22Rv1 (cell line): ENCODE measurements around the gene PITRM1.

Experiments
- H3K27ac ChIP-seq: fragments of 450-650 bp; 2 replicates; pipeline ENCODE4 v1.5.1; 2017
- ZFX ChIP-seq: fragments of 450-650 bp; IDR thresholded peaks from 2 replicates; pipeline ENCODE4 v1.6.1; 2017; ENCODE audit warnings: antibody characterized with exemption, borderline replicate concordance
- TF ChIP-seq, protein P1 (sequence below): fragments of 450-650 bp; IDR thresholded peaks from 2 replicates; pipeline ENCODE4 v1.5.1; 2017; ENCODE audit warnings: mild to moderate bottlenecking

PITRM1 gene

DNA sequence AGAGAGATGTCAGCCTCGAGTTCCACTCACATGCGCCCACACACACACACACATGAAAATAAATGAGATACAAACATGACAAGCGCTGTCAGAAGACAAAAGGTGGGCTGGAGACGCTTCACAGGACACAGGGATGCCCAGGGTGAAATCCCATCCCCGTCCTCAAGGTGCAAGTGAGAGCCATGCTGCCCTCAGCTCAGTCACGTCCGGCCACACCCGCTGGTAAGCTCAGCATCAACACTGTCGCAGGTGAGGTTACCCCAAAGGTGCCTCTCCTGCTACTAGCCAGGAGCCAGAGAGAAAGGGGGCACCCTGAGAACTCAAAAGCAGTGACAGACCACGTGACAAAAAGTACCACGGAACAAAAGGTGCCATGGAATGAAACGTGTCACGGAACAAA, 22.2 kb downstream of the PITRM1 start:
- TF ChIP-seq, protein P1, sequence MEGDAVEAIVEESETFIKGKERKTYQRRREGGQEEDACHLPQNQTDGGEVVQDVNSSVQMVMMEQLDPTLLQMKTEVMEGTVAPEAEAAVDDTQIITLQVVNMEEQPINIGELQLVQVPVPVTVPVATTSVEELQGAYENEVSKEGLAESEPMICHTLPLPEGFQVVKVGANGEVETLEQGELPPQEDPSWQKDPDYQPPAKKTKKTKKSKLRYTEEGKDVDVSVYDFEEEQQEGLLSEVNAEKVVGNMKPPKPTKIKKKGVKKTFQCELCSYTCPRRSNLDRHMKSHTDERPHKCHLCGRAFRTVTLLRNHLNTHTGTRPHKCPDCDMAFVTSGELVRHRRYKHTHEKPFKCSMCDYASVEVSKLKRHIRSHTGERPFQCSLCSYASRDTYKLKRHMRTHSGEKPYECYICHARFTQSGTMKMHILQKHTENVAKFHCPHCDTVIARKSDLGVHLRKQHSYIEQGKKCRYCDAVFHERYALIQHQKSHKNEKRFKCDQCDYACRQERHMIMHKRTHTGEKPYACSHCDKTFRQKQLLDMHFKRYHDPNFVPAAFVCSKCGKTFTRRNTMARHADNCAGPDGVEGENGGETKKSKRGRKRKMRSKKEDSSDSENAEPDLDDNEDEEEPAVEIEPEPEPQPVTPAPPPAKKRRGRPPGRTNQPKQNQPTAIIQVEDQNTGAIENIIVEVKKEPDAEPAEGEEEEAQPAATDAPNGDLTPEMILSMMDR: no peak
- TF ChIP-seq ZFX: no peak
- no peak overlapping the region for H3K27ac ChIP-seq

DNA sequence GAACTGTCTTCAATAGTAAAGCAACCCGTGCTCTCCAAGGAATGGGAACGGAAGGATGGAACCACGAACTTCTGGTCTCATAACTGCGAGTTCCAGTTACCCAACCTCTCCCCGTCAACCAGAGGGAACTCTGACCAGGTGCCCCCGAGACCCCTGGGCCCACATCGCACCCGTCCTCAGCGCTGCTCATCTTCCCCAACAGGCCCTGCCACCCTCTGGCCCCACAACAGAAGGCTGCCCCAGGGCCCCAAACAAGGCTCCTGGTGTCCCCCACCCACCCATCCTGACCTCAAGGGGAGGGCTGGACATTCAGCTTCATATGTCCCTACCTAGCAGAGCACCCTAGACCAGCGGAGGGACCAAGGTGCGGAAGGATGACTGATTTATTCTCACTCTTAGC, 22.7 kb downstream of the PITRM1 start:
- H3K27ac ChIP-seq: no peak overlapping the region
- TF ChIP-seq, protein P1: no peak
- no peak for TF ChIP-seq ZFX

DNA sequence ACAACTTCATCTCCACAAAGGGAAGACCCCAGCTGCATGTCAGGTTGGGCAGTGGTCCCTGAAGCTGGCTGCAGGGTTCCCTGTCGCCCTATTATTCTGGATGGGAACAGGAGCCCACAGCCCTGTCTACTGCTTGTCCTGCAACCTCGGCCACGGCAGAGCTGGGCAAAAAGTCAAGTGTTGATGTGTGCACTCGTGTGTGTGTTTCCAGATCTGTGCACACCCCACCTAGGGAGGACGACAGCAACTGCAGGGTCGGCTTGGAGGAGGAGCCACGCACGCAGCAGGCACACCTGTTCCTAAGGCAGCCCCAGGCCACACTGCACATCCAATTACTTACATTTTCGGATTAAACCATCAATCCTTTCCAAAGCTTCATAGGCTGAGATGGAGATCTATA, 23.6 kb downstream of the PITRM1 start:
- TF ChIP-seq ZFX: no peak
- TF ChIP-seq, protein P1: no peak
- no peak overlapping the region for H3K27ac ChIP-seq

DNA sequence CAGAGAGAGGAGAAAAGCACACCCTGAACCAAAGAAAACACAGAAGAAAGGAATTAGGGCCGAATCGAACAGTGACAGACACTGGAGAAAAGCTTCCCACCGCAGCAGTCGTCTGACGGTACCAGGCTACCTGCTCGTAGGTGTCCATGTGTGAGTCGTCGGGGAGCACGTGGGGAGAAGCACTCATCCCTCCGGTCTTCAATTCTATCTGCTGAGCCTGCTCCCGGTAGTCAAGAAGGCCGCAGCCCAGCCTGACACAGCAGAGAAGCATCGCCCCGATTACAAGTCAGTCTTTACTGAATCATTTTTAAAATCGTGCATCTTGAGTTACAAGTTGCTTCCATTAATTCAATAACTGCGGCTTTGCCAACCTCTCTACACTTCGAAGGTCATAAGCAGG, 24.5 kb downstream of the PITRM1 start:
- no peak for TF ChIP-seq ZFX
- TF ChIP-seq, protein P1: no peak
- no peak overlapping the region for H3K27ac ChIP-seq

DNA sequence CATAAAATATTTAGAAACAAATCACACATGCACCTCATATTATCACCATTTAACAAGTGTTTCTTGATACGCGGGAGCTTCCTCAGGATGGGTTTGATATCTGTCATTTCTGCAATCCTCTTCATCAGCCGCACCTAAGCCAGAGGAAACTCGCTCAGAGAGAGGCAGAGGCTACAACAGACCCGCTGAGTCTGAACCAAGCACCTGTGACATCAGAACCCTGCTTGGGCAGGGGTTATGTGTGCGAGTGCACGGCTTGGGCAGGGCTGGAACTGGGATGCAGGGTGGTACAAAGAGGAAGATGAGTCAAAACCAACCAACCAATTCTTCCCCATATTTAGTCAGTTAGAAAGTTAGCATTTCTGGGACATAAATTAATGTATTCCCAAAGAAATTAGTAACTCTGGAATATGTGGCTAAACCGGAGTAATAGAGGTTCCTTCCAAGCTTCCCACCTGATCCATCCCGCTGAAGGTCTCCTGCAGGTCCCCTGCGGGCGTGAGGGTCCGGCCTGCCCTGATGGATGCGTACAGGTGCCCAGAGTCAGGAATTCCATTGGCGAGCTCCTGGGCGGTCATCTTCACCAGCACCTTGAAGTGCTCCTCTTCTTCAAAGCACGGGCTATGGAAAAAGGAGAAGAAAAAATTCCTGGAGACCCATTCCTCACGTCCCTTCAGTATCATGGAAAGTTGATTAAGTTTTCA, 25.3 kb downstream of the PITRM1 start:
- no peak for TF ChIP-seq ZFX
- no peak overlapping the region for H3K27ac ChIP-seq

DNA sequence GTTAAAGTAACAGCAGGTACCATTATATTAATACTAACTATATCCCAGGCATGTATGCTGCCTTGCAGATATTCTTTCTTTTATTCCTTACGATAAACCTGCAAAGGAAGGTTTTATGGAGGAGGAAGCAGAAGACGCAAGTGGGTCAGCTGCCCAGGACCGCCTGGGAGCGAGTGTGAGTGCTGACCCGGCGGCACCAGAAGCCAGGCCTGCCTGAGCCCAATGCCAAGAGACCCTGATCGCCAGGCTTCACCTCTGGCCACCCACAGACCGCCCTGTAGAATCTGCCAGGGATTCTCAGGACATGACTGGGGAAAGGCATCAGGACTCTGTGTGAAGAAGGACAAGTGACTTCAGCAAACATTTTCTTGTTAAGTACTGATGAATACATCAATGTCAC, 26.3 kb downstream of the PITRM1 start:
- no peak overlapping the region for H3K27ac ChIP-seq
- TF ChIP-seq ZFX: no peak
- TF ChIP-seq, protein P1: no peak

DNA sequence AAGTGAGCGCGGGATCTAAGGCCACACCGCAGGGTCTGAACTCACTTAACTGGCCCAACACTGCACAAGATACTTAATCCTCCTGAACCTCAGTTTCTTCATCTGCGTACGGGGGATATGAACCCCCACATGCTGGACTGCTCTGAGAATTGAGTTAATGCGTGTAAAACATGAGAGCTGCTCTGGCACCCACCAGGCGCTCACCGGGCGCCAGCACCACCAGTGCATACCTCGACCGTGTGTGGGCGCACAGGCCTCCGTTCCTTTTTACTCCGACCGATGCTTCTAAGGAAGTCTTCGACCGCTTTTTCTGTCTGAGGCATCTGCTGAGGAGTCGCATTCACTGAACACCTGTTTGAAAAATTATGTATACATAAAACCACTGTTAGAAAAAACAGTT, 27.2 kb downstream of the PITRM1 start:
- TF ChIP-seq ZFX: no peak
- TF ChIP-seq, protein P1: no peak
- H3K27ac ChIP-seq: no peak overlapping the region
